ENCODE data around the gene TUBB4B.

The TUBB4B gene

DNA sequence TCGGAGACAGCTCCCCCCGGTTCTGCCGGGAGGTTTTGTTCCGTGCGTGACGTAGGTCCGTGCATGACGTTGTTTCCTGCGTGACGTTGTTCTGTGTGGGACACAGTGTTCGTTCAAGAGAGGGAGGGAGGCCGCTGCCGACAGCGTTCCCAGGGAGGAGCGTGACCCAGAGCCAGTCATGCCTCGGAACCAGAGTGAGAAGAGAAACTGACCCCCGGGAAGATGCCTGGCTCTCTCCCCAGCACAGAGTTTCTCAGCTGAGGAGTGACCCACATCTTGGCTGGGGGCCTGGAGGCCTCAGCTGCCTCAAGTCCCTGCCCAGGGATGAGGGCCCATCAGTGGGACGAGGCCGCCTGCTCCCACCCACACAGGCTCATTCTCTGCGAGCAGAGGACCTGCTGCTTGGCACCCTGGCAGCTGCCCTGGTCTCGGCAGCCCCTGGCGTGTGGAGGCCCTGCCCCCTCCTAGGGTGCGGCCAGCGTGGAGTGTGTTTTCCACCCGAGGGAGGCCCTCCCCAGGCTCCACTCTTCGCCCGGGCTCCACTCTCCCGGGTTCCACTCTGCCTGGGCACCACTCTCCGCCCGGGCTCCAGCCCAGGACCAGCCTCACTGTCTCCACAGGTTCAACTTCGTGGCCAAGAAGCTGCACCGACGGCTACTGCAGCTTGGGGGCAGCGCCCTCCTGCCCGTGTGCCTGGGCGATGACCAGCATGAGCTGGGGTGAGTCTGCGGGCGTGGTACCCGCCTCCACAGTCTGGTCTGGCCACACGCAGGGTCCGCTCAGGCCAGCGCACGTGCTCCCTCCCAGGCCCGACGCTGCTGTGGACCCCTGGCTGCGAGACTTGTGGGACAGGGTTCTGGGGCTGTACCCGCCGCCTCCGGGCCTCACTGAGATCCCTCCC is 27.7 kb upstream of the TUBB4B start:
- no peak for DNase-seq

DNA sequence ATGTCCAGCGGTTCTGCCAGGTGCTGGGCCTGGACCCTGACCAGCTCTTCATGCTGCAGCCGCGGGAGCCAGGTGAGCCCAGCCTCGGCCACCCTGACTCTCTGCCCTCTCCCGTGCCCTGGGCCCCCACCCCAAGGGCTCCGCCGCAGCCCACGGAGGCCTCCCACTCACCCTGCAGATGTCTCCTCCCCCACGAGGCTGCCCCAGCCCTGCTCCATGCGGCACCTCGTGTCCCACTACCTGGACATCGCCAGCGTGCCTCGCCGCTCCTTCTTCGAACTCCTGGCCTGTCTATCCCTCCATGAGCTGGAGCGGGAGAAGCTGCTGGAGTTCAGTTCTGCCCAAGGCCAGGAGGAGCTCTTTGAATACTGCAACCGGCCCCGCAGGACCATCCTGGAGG is 26.5 kb upstream of the TUBB4B start:
- no peak for DNase-seq

DNA sequence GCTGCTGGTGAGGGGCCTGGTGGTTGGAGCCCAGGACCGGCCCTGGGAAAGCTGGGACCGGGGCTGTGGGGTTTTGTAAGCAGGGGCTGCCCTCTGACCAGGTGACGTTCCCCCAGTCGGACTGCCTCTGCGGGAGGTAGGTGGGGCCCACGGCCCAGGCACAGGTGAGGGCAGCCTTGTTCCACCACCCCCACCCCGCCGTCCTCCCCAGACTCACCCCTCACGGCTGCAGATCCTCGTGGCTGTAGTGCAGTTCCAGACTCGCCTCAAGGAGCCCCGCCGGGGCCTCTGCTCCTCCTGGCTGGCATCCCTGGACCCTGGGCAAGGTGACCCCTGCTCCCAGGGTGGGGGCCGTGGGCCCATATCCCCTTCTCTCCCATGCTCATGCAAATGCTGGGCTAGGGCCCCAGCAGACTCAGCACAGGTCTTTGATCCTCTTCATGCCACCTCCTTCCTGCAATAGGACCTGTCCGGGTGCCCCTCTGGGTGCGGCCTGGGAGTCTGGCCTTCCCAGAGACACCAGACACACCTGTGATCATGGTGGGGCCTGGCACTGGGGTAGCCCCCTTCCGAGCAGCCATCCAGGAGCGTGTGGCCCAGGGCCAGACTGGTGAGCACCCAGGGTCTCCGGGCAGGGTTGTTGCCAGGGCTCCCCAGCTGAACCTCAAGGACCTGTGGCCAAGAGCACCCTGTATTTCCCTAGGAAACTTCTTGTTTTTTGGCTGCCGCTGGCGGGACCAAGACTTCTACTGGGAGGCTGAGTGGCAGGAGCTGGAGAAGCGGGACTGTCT is 25.7 kb upstream of the TUBB4B start:
- no peak for DNase-seq

DNA sequence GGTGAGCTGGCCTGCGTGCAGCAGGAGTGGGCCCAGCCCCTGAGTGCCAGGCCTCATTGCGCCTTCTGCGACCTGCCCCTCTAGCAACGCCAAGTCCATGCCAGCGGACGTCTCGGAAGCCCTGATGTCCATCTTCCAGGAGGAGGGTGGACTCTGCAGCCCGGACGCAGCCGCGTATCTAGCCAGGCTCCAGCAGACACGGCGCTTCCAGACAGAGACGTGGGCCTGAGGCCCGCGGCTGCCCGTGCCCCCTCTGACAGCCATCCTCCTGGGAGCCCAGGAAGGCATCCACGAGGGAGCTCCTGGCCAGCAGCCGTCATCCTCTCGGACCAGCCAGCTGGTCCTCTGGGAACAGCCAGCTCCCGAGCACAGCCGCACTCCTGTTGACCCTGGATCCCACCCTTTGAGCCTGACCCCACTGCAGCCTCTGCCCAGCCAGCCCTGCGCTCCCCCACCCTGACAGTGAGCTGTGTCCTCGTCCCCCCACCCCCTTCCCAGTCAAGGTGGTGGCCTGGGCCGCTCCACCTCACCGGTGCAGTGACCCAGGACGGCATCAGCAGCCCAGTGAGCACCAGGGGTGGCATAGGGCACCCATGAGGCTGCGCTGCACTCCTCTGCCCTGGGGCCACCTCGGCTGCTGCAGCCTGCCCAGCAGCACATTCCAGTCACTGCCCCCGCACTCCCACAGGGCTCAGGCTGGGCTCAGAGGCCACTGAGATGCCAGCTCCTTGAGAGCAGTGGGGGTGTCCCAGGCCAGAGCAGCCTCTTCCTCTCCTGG is 24.7 kb upstream of the TUBB4B start:
- no peak for DNase-seq

DNA sequence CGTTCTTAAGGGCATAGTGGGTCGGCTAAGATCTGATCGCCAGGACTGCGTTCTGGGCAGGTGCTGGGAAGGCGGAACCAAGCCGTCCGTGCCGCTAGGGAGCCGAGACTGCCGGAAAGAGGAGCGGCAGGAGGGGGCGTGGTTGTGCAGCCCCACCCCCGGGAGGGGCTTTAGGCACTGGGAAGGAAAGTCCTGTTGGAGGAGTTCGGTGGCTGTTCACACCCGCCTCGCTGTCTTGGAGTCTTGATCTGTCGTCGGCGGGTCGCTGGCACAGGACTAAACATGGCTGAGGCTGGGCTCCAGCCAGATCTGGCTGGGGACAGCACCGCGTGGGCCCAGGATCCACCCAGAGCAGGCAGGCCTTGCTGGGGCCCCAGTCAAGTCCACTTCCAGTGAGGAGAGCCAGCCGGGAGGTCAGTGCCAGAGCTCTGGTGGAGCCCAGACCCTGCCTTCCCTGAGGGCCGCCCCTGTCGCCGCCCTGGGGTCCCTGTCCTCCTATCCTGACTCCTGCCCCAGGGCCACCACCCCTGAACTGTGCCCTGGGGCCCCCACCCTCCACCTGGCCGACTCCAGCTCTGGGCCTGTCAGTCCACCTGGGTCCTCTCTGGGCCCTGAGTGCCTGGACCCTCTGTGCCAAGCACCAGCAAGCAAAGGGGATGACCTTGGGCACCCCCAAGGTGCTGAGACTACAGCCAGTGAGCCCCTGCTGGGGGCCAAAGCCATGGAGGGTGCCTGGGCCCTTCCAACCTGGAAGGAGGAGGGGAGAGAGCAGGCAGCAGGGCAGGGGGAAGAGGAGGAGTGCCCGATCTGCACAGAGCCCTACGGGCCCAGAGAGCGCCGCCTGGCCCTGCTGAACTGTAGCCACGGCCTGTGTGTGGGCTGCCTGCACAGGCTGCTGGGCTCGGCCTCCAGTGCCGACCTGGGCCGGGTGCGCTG is 23.5 kb upstream of the TUBB4B start:
- no peak for DNase-seq

DNA sequence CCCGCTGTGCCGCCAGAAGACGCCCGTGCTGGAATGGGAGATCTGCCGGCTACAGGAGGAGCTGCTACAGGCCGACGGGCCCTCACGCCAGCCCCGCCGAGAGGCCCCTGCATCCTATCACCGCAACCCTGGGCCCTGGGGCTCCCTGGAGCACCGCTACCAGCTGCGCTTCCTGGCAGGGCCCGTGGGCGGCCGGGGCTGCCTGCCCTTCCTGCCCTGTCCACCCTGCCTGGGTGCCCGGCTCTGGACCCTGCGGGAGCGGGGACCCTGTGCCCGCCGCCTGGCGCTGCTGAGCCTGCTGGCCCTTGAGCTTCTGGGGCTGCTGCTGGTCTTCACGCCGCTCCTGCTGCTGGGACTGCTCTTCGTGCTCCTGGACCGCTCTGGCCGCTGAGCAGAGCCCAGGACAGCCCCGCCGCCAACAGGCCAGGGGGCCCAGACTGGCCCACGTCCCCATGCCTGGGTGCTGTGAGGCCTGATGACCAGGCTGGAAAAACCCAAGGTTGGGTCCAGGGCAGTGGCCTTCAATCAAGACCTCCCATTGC is 22.8 kb upstream of the TUBB4B start:
- DNase-seq, result no peak

DNA sequence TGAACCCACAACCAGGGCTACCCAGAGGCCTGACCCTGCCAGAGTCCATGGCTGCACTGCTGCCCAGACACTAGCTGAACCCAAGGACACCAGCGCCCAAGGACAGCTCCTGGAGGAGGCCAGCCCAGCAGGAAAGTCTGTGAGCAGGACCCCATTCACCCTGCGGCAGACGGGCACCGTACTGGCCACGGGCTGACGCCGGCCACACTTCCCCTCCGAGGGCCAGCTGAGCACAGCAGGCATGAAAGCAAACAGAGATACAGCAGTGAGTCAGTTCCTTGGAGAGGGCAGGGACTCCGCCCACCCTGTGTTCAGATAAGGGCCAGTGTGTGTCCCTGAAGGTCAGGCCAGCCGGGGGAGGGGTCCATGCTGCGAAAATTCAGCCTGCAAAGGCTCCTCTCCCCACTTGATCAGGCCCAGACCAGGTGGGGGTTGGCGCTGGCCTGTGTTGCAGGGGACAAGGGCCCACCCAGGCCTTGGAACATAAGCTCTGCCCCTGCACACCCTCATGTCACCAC is 22.3 kb upstream of the TUBB4B start:
- no peak for DNase-seq

DNA sequence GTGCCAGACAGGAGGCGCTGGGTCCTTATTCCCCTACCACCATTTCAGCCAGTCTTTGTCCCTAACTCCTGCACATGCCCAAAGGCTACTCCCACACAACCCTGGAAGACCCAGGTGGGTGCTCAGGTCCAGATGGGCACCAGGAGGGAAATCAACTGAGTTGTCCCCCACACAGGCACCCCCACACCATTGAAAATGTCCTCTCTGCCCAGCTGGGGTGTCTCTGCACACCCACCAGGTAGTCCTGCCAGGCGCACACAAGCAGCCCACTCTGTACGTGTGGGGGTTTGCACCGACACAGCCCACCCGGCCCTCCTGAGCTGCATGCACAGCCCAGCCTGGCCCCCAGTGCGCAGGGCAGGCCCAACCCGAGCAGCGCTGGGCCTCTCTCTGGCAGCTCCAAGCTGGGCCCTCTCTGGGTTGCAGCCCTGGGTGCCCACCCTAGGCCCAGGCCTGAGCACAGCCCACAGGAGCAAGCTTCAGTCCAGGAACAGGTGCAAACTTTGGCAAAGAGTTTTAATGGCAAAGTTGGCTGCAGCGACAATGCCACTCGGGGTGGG is 21.2 kb upstream of the TUBB4B start:
- no peak for DNase-seq

DNA sequence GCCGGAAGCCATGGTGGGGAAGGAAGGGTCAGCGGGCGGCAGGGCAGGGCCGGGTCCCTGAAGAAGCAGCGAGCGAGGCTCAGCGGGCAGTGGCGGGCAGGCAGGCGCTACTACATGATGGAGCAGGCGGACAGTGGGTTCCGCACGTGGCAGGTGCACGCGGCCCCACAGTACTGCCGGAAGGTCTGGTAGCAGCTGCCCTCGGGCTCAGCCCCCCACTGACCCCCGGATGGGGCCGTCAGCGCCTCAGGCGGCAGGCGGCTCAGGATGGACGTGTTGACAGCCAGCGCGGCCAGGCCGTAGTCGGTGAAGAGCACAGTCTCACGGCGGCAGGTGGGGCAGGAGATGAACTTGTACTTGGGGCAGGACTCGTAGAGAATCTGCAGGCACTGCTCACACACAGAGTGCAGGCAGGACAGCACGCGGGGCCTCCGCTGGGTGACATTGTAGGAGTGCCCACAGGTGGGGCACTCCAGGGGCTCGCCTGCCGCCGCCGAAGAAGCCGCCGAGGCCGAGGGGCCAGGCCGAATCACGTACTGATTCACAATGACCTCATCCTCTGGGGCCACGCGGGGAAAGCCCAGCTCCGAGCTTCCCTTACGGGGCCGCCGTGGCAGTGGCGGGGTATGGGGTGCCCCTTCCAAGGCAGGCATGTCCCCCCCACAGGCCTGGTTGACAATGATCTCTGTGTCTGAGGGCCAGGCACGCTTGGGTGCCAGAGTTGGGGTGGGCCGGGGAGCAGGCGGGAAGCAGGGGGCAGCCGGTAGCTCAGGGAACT is 20.6 kb upstream of the TUBB4B start:
- DNase-seq, result no peak

DNA sequence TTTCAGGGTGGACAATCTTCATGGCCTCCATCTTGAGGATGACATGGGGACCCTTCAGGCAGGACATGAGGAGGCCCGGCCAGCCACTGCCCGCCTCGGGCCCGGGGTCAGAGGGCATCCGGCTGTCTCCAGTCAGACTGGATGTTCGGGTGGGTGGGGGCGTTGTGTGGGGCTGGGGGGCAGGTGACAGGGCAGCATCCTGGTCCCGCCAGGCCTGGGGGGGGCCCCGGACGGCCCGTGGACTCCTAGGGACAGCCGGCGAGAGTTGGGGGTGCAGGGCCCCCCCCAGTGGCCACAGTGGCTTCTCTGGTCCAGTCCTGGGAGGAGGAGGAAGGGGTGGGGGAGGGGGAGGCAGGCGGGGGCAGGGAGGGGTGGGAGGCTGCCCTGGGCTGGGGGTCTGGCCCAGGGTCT is 20.0 kb upstream of the TUBB4B start:
- no peak for DNase-seq

DNA sequence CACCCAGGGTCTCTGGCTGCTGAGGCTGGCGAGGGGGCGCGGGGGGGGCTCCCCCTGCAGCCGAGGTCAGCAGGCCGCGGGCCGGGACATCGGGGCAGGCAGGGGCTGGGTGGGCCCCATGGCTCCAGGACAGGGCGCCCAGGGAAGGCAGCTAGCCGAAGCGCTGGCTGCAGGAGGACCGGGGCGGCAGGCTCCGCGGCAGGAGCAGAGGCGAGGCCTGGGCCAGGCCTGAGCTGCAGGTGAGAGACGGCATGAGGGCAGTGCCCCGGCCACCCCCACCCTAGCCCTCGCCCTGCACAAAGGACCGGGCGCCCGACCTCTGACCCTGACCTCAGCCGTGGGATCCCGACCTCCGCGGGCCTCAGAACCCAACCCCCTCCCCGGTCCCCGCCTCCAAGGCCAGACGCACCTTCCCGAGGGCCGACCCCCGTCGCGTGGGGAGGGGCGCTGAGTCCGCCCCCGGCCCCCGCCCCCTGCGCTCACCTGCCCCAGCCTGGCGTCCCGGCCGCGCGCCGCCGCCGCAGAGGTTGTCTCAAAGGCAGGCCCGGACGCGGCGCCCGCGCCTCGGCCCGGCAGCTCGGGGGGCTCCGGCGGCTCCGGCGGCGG is 19.5 kb upstream of the TUBB4B start:
- no peak for DNase-seq

DNA sequence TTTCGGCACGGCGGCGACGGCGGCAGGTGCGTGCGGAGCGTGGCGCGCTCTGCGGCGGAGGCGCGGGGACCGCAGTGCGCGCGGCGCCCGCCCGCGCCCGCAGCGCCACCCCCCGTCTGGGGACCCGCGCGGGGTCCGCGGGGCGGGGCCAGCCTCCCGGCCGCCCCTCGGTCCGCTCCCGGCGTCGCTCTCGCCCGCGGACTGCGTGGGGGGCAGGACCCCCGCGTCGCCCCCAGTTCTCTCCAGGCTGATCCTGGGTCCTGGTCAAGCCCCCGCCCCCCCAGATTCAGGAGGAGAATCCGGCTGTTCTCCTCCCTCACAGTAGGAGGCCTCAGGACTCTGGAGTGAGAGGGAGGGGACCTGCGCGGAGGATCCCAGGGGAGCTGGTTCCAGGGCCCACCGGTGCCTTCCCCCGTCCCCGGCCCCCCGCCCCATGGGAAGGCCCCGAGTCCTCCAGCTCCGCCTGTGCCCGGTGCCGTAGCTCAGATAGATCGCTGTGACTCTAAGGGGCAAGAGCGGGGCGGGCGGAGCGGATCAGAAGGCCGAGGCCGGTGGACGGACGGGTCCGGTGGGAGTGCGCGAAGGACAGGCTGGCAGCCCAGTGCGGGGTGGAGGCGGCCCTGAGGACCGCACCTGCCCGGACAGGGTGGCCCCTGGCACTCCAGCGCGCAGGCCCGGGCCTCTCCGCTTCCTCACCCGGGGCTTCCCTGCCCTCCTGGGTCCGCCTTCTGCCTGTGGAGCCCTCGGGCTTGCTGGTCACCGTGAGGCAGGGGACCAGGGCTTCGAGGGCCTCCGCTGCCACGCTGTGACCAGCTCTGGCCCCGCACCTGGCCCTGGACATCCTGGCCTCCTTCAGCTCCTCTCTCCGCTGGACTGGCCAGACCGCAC is 18.7 kb upstream of the TUBB4B start, which contains the start of gene RNF208:
TSS of gene RNF208 (minus strand) at position 51 of the 888 bp plus-strand sequence. CDS start 1,028 bp downstream, outside the sequence.
- DNase-seq, result no peak

DNA sequence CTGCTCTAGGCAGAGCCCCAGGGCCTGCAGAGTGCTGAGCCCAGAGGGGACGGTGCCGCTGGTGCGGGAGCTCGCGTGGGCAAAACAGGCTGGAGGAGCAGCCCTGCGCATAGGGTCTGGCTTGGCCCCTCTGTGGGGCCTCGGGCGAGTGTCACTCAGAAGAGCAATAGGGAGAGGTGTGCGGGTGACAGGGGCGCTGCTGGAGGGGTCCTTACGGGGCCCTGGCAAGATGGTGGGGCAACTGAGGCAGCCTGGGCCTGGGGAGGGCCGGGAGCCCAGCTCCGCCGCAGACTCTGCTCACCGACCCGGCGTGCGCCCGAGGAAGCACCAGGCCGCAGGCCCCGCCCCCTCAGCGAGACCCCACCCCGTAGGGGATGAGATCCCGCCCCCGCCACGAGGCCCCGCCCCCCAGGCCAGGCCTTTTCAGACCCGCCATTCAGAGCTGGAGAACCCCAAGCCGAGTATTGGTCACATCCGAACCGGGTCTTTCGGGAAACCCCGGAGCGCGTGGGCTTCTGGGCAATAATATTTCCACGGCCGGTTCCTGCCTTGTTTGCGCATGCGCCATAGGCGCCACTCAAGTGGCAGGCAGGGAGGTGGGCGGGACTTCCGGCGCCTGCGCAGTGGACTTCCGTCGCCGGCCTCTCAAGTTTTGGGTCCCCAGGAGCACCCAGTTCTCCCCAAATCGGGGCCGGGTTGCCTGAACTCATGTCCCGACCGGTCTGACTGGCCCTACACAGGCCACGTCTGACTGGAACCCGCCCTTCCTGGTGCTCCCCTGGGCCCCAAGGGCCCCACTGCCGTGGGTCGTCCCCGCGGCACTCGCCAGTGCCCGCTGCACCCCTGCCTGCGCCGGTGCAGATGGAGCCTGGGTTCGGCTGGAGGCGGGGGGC is 17.8 kb upstream of the TUBB4B start:
- DNase-seq, result peak; percentile 88

DNA sequence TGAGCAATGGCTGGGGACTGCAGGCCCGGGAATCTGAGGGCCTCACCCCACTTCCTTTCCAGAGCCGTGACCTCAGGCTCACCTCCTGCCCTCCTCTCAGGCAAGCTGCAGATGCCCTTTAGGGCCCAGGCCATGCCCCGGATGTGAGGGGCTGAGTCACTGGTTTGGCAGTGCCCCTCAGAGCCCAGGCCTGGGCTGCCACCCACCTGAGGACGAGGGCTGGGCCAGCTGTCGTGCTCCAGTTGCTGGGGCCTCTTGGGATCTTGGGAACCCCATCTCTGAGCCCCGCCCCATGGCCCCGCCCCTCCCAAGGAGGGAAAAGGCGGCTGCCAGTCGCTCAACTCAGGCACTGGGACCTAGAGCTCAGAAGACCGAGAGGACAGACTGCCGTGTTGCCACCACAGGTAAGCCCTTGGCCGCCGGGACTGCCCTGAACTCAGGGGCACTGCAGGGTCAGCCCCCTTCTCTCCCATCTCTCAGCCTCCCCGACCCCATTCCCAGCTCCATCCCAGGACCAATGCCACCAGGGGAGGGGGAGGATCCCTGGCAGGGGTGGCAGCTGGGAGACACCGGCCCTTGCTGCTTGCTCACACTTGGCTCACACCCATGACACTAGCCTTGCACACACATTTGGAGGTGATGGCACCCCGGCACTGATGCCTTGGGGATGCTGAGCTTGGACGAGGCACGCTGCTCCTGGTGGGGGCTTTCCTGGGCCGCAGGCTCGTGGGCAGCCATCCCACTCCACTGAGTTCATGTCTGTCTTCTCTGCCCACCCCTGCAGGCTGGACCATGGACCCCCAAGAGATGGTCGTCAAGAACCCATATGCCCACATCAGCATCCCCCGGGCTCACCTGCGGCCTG is 16.0 kb upstream of the TUBB4B start, which contains the start of gene CYSRT1:
TSS of gene CYSRT1 (plus strand) at position 345 of the 865 bp plus-strand sequence. CDS start at position 793, 448 bp downstream.
- no peak for DNase-seq

DNA sequence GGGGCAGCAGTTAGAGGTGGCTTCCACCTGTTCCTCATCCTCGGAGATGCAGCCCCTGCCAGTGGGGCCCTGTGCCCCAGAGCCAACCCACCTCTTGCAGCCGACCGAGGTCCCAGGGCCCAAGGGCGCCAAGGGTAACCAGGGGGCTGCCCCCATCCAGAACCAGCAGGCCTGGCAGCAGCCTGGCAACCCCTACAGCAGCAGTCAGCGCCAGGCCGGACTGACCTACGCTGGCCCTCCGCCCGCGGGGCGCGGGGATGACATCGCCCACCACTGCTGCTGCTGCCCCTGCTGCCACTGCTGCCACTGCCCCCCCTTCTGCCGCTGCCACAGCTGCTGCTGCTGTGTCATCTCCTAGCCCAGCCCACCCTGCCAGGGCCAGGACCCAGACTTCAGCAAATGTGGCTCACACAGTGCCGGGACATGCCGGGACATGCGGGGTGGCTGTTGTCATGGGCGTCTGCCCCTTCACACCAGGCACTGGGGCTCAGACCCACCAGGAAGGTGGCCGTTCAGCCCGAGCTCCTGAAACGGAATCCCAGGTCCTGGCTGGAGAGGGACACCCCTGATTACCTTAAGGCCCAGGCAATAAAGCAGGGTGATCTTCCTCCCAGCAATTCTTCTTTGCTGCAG is 15.3 kb upstream of the TUBB4B start:
- no peak for DNase-seq

Measured in NCI-H1694 (cell line).